Stimulated activated CD8-positive, alpha-beta memory T cell treated with anti-CD3 and anti-CD28 coated beads, Interleukin-15, amount 100 ng/mL, for 1 hour (primary cell): ENCODE data around the gene AP2A1.
A peak's percentile ranks its signal among the peaks of the same experiment; 100 is the strongest.

Experiments used
- DNase-seq: peaks from one replicate; pipeline ENCODE4 v3.0.0-alpha.2; 2020; ENCODE audit warnings: low read depth

The AP2A1 gene

DNA sequence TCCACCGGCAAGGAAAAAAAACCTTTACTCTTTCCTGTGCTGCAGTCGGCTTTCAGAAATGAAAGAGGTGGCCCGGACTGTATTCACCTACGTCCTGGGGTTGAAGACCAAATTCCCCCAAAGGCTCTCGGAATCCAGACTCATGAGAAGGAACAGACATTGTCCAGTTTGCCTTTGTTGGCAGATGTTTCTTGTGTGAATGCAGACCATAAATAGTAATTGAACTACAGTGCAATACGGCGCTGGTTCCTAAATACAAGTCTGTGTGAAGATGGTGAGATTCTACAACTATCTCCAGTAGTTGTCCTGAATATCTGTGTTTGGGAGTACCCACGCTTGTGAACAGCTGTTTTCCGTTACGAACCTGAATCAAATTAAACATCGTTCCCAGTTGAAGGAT lies 72.9 kb downstream of the AP2A1 start:
- DNase-seq = no peak

DNA sequence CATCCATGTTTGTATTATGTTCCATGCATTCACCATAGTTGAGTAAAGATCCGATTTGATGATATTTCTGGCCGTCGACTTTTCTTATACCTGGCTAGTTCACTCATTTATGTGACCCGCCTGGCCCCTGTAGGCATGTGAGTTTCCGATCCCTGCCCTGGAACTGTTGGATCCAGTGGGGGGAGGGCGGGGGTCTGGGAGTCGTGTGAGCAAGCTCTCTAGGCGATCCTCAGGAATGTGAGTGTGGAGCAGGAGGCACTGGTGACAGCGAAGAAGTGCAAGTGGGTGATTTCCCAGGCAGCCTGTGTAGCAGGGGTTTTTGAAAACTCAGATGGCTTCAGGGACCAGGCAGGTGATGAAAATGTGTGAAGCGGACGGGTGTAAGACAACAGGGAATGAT lies 73.5 kb downstream of the AP2A1 start:
- no peak for DNase-seq

DNA sequence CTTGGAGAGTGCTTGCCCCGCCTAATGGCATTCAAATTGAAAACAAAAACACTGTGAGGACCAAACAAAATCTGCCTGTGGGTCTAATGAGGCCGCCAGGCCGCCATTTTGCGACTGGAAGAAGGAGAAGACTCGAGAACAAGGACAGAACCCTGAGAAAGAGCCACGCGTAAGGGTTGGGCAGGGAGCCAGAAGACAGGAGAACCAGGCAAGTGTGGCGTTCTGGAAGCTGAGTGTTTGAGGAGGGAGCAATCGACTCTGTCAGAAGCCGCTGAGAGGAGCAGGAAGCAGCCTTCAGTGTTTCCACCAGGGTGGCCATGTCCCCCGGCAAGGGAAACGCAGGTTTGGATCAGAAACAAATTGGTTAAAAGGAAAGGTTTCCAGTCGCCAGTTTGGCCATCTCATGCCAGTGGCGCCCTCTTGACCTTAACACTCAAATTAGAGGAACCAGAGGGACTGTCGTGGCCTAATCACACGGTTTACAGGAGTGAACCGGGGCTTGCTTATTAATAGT lies 74.0 kb downstream of the AP2A1 start:
- no peak for DNase-seq

DNA sequence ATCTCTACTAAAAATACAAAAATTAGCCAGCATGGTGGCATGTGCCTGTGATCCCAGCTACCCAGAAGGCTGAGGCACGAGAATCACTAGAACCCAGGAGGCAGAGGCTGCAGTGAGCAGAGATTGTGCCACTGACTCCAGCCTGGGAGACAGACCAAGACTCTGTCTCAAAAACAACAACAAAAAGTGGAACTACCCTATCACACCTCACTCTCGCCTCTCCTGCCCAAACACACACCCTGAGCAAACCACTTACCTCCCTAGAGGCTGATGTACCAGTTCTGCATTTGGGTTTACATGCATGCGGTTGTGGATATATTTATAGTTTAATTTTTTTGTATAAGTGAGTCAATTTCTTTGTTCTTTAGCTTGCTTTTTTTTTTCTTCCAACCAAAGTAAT lies 76.5 kb downstream of the AP2A1 start:
- no peak for DNase-seq

DNA sequence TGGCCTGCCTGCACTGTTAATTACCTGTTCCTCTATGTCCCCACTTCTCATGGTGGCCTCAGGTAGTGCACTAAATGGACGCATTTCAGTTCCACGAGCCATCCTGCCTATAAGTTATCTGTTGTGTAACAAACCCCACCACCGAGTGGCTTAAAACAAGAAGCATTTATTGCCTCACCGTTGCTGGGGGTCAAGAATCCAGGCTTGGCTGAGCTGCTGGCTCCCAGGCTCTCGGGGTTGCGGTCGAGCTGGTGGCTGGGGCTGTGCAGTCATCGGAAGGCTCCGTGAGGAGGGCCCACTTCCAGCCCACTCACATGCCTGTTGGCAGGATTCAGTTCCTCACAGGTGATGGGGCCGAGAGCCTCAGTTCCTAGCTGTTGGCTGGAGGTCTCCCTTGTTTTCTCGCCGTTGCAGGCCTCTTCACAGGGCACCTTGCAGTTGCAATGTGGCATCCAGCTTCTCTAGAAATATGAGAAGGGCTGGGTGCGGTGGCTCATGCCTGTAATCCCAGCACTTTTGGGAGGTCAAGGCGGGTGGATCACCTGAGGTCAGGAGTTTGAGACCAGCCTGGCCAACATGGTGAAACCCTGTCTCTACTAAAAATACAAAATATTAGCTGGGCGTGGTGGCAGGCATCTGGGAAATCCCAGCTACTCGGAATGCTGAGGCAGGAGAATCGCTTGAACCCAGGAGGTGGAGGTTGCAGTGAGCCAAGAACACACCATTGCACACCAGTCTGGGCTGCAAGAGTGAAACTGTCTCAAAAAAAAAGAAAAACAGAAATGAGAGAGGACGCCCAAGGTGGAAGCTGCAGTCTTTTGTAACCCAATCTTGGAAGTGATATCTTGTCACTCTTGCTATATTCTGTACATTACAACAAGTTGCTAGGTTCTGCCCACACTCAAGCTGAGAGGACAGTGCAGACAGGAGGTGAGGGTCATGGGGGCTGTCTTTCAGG lies 77.6 kb downstream of the AP2A1 start:
- no peak for DNase-seq

DNA sequence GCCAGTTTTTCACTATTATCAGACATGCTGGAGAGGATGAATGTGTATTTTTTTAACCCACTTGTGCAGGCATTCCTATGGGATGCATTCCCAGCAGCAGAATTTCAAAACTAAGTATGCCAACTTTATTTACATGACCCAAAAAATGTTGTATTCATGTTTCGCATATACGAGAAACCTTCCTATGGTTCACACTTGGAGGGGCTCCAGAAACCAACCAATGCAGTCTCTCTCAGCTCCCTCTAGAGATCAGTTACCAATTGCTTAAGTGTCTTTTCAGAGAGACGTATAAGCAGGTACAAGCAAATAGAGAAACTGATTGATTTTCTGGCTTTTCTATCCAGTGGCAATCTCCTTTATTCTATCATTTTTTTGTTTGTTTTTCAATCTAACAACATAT lies 78.6 kb downstream of the AP2A1 start:
- DNase-seq = no peak

DNA sequence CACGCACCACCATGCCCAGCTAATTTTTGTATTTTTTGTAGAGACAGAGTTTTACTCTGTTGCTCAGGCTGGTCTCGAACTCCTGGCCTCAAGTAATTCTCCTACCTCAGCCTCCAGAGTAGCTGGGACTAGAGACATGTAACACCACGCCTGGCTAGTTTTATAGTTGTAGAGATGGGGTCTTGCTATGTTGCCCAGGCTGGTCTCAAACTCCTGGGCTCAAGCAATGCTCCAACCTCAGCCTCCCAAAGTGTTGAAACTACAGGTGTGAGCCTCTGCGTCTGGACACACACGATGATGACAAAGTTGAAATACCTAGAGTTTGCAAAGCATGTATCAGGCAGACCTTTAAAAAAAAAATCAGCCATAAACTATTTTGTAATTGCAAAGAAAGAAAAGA lies 79.6 kb downstream of the AP2A1 start:
- no peak for DNase-seq

DNA sequence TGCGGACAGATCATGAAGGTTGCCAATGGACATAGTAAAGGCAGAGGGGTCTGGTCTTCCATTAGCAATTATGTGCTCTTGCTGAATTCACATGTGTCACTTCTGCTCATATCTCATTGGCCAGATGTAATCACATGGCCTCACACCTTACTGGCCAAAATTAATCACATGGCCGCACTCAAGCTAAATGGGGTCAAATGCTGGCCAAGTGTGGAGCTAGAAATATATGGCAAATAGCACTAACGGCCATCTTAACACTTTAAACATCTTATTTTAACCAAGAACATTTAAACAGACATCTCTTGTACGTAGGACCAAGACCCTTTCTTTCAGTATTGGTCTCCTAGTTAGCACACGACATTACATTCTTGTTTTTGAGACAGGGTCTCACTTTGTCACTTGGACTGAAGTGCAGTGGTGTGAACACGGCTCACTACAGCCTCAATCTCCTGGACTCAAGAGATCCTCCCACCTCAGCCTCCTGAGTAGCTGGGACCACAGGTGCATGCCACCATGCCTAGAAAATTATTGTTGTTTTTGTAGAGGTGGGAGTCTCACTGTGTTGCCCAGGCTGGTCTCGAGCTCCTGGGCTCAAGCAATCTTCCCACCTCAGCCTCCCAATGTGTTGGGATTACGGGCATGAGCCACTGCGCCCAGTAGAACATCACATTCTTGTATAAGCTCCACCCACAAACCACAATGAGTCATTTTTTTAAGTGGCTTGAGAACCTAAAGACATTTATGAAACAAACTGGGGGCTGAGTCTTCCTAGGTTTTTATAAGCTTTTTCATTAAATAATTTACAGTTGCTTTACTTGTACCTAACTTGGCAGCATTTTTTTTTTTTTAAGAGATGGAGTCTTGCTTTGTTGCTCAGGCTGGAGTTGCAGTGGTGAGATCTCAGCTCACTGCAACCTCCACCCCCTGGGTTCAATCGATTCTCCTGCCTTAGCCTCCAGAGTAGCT lies 81.2 kb downstream of the AP2A1 start:
- no peak for DNase-seq

DNA sequence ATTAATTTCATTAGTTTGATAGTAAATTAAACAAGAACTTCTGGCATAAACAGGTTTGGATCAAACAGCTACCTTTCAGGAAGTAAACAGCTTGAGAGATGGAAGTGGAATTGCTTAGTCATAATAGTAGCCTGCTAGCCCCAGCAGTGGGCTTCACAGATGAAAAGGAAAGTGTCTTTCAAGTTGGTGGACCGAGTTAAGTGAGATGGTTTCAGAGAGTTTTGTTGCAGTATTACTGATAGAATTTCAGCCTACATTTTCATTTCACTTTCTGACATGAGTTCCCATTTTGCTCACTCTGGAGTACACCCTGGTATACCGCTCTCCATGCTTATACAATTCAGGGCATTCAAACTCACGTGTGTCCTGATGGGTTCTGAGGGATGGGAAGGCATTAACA lies 82.1 kb downstream of the AP2A1 start:
- no peak for DNase-seq

DNA sequence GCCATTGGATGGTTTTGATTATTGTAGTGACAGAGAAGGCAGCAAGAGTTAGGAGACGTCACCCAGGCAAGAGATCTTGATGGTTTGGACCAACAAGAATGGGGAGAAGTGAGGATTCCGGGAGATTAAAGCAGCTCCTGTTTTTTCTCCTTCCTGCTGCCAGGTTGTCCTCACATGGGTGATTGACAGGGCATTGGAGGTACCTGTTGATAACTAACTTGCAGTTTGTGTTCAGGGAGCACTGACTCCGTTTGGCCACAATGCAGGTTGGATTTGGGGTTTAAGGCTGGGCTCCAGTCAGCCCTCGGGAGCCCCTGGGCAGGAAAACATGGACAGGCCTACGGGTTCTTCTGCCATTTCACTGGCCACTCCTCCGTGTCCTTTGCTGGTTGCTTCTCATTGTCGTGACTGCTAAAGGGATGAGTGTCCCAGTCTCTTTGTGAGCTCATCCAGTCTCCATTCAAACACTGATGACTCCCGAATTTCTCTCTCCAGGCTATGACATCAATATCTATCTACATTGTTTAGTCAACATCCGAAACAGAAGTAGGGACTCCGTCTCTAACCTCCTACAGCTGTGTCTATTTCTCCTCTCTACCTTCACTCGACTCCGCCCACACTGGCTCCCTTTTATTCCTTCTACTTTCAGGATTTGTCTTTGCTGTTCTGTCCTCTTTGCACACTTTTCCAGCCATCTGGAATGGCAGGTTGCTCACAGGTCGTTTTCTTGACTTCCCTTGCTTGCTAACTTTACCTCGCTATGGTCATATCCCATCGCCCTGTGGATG lies 82.8 kb downstream of the AP2A1 start:
- no peak for DNase-seq

DNA sequence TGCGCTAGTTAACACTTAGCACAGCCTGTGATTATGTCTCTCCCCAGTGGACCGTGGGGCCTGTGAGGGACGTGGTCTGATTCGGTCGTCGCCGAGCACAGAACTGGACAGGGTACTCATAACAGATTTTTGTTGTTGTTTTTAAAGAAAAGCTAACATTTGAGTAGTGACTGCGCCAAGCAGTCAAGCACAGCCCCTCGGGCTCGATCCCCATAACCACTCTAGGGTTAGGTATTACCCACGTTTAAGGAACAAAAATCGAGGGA lies 83.4 kb downstream of the AP2A1 start:
- DNase-seq = no peak

DNA sequence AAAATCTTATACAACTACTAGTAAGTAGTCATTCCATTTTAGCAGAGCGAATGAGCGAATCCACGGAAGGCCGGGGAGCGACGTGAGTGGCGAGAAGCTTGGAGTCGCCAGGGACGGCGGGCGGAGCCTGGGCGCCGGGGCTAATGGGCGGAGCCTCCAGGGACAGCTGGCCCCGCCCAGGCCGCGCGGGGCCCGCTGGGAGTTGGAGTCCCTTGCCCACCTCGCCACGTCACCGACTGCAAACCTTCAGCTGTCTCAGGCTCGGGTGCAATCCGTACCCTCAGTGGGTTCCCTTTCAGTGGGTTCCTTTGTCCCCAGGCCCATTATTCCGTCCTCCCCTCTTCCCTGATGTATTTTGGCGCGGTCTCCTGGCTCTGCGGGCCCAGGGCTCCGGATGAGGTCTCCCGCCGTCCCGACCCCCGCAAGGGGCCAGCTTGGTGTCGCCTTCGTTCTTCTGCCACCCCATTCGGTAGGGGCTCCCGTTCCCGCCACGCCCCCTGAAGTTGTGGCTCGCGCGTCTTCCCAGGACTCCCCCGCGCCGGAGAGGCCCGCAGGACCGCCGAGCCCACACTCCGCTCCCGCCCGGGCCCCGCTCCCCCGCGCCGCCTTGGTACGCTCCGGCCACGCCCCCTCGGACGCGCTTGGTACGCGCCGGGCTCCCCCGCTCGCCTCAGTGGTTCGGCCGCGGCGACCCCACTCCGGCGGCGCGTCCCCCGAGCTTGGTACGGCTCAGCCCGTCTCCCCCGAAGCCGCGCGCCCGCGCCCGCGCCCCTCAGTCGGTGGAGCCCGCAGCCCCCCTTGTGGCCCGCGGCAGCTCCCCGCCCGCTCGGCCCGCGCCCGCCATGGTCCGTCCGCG lies 83.9 kb downstream of the AP2A1 start, which contains the start of gene PTOV1:
TSS of gene PTOV1 (plus strand) at position 673 of the 856 bp plus-strand sequence.
- DNase-seq = peak; percentile 78

DNA sequence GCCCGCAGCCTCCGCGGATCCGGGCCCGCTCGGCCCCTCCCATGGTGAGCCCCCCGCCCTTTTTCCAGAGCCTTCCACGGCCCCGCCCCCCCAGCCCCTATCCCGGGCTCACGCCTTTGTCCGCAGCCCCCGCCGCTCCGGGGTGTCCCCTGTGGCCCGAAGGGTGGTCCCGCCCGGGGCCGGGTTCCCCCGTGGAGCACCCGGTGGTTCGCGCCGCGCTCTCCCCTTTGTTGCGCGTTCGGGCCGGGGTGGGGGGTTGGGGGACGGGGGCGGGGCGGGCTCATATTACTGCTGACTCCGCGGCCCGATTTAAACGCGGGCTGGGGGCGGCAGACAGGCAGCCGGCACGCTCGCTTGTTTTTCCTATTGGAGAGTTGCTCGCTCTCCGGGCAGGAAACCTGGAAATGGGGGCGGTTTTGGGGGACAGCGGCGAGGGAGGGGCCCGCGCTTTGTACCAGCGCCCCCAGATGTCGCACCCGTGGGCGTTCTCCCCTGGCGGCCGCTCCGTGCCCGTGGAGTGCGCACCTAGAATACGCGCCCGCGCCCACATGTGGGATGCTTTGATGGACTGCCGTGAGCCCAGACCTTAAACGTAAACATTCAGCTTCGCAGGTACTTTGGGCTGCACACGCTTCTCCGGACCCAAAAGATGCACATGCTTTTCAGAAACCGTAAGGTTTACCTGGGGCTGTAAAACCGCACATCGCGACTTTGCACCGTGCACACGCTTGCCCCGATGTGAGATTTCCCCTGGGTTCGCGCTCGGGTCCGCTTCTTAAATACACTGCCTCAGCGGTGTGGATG lies 84.9 kb downstream of the AP2A1 start:
- DNase-seq = no peak

DNA sequence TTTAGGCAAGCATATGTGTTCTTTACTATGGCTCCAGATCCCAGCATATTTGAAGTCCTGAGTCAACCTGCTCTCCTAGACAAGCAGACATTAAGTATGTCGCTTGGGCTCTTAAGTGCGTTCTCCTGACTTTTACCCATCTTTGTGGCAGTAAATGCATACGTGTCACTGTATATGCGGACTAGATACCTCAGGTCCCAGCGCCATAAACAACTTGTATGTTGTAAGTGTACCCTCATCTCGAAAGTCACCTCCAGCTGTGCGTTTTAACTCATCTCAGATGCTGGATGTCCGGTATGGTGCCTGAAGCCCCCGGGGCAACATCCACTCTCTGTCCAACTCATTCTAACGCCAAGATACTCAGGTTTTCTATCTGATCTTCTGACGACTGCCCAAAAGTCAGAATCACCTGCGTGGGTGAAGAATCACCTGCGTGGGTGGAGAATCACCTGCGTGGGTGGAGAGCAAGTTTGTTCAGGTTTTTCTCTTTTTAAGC lies 85.9 kb downstream of the AP2A1 start:
- DNase-seq = no peak

DNA sequence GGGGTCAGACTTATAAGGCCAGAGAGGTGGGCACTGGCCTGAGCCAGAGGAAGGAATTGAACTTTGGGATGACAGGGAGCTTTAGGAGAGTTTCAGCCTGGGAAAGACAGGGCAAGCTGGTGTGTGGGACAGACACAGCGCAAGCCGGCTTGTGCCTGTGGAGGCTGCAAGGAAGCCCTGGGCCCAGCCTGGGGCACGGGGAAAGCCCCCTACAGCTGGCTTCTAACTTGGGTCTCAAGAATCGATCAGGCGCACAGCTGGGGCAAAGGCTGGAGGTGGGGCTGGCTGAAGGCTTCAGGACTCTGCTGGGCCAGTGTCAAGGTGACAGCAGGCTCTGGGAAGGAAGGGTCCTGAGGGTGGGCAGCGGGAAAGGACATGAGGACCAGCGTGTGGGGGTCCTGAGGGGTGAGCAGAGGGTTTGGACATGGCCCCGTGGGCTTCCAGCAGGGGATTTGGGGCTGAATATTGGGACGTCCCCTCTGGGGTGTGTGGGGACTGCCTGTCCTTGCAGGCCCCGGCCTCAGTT lies 87.1 kb downstream of the AP2A1 start:
- DNase-seq = no peak

DNA sequence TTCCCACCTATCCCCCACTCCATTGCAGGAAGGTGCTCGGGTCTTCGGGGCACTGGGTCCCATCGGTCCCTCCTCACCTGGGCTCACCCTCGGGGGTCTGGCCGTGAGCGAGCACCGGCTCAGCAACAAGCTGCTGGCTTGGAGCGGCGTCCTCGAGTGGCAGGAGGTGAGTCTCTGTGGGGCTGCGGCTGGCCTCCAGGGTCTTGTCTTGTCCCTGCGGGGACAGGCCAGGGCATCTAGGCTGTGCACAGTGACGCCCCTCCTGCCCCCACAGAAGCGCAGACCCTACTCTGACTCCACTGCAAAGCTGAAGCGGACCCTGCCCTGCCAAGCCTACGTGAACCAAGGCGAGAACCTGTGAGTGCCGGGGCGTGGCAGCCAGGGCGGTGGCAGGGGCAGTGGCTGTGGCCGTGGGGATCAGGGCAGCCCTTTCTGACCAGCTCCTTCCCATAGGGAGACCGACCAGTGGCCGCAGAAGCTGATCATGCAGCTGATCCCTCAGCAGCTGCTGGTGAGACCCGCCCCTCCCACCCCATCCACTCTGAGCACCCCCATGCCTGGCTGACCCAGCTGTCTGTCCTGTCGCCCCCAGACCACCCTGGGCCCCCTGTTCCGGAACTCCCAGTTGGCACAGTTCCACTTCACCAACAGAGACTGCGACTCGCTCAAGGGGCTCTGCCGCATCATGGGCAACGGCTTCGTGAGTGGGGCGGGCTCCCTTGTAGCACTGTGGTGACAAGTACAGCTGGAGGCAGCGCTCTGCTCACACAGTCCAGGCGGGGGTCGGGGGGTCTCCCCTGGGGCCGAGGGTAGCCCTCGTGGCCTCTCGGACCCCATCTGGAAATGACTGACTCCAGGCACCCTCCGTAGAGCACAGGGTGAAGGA lies 87.8 kb downstream of the AP2A1 start:
- no peak for DNase-seq

DNA sequence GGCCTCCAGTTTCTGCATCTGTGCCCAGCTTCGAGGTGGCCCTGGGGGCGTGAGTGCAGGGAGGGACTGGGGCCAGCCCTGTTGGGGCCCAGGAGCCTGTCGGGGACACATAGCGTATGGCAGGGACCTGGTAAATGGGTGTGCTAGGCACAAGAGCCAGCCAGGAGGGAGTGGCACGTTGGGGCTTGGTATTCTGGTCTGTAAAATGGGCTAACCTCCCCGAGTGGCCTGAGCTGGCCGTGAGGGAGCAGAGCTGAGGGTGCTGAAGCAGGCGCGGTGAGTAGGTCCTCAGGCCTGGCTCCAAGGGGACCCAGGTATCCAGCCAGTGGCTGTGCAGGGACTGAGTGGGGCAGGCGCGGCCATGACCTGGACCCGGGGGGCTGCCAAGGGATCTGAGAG lies 88.5 kb downstream of the AP2A1 start:
- DNase-seq = no peak

DNA sequence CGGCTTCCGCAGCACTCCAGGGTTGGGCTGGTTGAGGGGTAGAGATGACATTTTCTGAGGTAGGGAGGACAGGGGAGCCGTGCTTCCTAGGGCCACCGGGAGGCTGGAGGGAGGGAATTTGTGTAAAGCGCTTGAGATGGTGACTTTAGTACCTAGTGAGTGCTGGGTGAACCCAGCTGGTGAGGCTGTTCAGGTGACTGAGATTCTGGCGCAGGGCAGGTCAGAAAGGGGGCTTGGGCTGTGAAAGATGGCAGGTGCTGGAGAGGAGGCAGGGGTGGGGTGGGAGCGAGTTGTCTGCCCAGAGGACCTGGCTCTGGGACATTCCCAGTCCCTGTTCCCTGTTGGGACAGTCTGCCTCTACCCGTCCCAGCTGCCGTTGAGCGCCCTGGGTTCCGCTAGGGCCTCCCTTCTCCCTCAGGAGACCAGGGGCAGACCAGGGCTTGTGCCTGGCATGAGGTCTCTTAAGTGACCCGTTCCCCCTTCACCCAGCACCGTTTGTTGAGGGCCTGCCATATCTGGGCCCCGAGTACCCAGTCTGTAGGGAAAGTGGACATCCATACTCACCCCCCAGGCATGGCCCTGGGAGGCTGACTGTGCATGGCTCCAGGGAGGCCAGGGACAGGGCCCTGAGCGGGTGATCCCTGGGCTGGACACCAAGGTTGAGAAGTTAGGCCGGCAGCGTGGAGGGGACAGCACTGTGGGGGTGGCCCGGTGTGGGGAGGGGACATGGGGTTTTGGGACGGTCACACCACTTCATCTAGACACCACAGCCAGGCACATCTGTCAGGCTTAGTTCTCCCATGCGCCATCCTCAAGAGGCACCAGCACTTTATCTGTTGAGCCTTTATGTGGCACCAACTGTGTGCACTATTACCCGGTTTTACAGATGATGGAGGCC lies 89.1 kb downstream of the AP2A1 start:
- no peak for DNase-seq
